Neural cell (in vitro differentiated cells): ENCODE data around the gene ATF1. TPM values are rescaled to one million over a fixed set of nuclear protein-coding genes. Genes with fewer than 3 reads are reported as not detected.

Experiments
- H2AFZ ChIP-seq: fragments of 200-600, 300-800 bp; sonication (generic), shearing (Covaris generic); 2 replicates; pipeline ENCODE4 v1.6.0; 2014; ENCODE audit warnings: low read depth, mild to moderate bottlenecking, antibody characterized with exemption, low read length, moderate library complexity
- H3F3A ChIP-seq: fragments of 200-600 bp; shearing (Covaris generic); 2 replicates; pipeline ENCODE4 v1.6.1; 2016; ENCODE audit warnings: mild to moderate bottlenecking, moderate library complexity, mixed read lengths, antibody characterized with exemption, low read length; ENCODE audit not compliant: insufficient read depth, poor library complexity, severe bottlenecking
- H3K27ac ChIP-seq: fragments of 200-600, 300-800 bp; sonication (generic), shearing (Covaris generic); 2 replicates; pipeline ENCODE4 v1.5.1; 2014; ENCODE audit warnings: mild to moderate bottlenecking, low read length, moderate library complexity
- H3K27me3 ChIP-seq: fragments of 300-800, 200-600 bp; sonication (generic), shearing (Covaris generic); 2 replicates; pipeline ENCODE4 v1.6.0; 2014; ENCODE audit warnings: mild to moderate bottlenecking, low read depth, low read length, moderate library complexity; ENCODE audit not compliant: insufficient read depth
- H3K36me3 ChIP-seq: fragments of 300-800, 200-600 bp; sonication (generic), shearing (Covaris generic); 2 replicates; pipeline ENCODE4 v1.5.1; 2014; ENCODE audit warnings: mild to moderate bottlenecking, antibody characterized with exemption, low read length, moderate library complexity; ENCODE audit not compliant: insufficient read depth
- H3K4me2 ChIP-seq: fragments of 300-800, 200-600 bp; sonication (generic), shearing (Covaris generic); 2 replicates; pipeline ENCODE4 v1.6.0; 2014; ENCODE audit warnings: mild to moderate bottlenecking, low read length
- H3K4me3 ChIP-seq: fragments of 300-800, 200-600 bp; sonication (generic), shearing (Covaris generic); 2 replicates; pipeline ENCODE4 v1.5.1; 2014; ENCODE audit warnings: mild to moderate bottlenecking, low read length, moderate library complexity
- H3K79me2 ChIP-seq: fragments of 200-600 bp; shearing (Covaris generic); replicated peaks from 2 replicates; pipeline ENCODE4 v1.6.0; 2014; ENCODE audit warnings: mild to moderate bottlenecking, low read length, moderate library complexity; ENCODE audit not compliant: insufficient read depth
- H3K9ac ChIP-seq: fragments of 300-800, 200-600 bp; sonication (generic), shearing (Covaris generic); 2 replicates; pipeline ENCODE4 v1.6.1; 2016; ENCODE audit warnings: mild to moderate bottlenecking, low read length, mixed read lengths
- H3K9me2 ChIP-seq: fragments of 200-600 bp; shearing (Covaris generic); 2 replicates; pipeline ENCODE4 v1.6.1; 2016; ENCODE audit warnings: mild to moderate bottlenecking, low read length, mixed read lengths; ENCODE audit not compliant: insufficient read depth
- H3K9me3 ChIP-seq: fragments of 200-600, 300-800 bp; sonication (generic), shearing (Covaris generic); 2 replicates; pipeline ENCODE4 v1.6.1; 2016; ENCODE audit warnings: mild to moderate bottlenecking, mixed run types, low read length, moderate library complexity, mixed read lengths
- H4K20me1 ChIP-seq: fragments of 200-600 bp; shearing (Covaris generic); 2 replicates; pipeline ENCODE4 v1.6.1; 2016; ENCODE audit warnings: mild to moderate bottlenecking, mixed run types; ENCODE audit not compliant: insufficient read depth
- EP300 ChIP-seq: fragments of 450-650 bp; conservative IDR thresholded peaks from 2 replicates; pipeline ENCODE4 v1.6.1; 2014; ENCODE audit warnings: antibody characterized with exemption, mild to moderate bottlenecking, moderate library complexity; ENCODE audit not compliant: poor library complexity, severe bottlenecking
- EZH2 ChIP-seq: fragments of 200-600, 300-800 bp; shearing (Covaris generic), sonication (generic); IDR thresholded peaks from 2 replicates; pipeline ENCODE4 v1.6.1; 2014; ENCODE audit warnings: antibody characterized with exemption, low read length, borderline replicate concordance, mild to moderate bottlenecking; ENCODE audit not compliant: insufficient read depth, poor library complexity, severe bottlenecking
- MXI1 ChIP-seq: fragments of 450-650 bp; conservative IDR thresholded peaks from 2 replicates; pipeline ENCODE4 v1.6.1; 2014; ENCODE audit warnings: antibody characterized with exemption, mild to moderate bottlenecking; ENCODE audit not compliant: poor library complexity, severe bottlenecking
- POLR2AphosphoS5 ChIP-seq: IDR thresholded peaks from 2 replicates; pipeline ENCODE4 v1.6.1; 2012
- RAD21 ChIP-seq: fragments of 450-650 bp; conservative IDR thresholded peaks from 2 replicates; pipeline ENCODE4 v1.6.1; 2014; ENCODE audit warnings: antibody characterized with exemption, mild to moderate bottlenecking, moderate library complexity
- SMC3 ChIP-seq: fragments of 450-650 bp; conservative IDR thresholded peaks from 2 replicates; pipeline ENCODE4 v1.6.1; 2014; ENCODE audit warnings: antibody characterized with exemption, mild to moderate bottlenecking, moderate library complexity; ENCODE audit not compliant: poor library complexity
- TAF1 ChIP-seq: IDR thresholded peaks from 2 replicates; pipeline ENCODE4 v1.6.1; 2012; ENCODE audit warnings: low read depth
- polyA plus RNA-seq: library from polyadenylated mRNA; depleted of rRNA; stranded (reverse); fragments of >200 nt; gene quantifications from 2 replicates; pipeline ENCODE4 v1.2.3, GENCODE V29; 2014
- TF ChIP-seq, protein P1 (sequence below): fragments of 450-650 bp; IDR thresholded peaks from 2 replicates; pipeline ENCODE4 v1.5.1; 2014; ENCODE audit warnings: antibody characterized with exemption, mild to moderate bottlenecking, moderate library complexity; ENCODE audit not compliant: poor library complexity, severe bottlenecking
- TF ChIP-seq, protein P2 (sequence below): IDR thresholded peaks from 2 replicates; pipeline ENCODE4 v1.6.1; 2012; ENCODE audit warnings: borderline replicate concordance

ATF1 gene
- polyA plus RNA-seq, 1 donor from 2014 or later: 11.3 TPM

DNA sequence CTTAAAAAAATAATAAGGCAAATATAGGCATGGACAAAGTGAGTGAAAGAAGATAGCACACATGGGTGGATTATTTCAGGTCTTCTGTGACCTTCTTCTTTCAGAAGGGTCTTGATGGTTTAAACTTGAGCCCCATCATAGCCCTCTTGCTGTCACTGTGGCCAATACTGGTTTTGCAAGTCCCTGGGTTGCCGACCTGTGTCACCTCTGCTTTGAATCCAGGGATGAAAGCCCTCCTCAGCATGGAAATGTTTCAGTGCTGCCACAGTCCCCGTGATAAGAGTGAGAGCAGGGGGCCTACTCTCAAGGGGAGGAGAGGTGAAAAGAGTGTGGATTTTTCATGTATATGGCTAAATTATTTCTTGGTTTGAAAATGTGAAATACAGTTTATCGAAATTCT, 30.2 kb upstream of the ATF1 start:
- TF ChIP-seq, protein P1, sequence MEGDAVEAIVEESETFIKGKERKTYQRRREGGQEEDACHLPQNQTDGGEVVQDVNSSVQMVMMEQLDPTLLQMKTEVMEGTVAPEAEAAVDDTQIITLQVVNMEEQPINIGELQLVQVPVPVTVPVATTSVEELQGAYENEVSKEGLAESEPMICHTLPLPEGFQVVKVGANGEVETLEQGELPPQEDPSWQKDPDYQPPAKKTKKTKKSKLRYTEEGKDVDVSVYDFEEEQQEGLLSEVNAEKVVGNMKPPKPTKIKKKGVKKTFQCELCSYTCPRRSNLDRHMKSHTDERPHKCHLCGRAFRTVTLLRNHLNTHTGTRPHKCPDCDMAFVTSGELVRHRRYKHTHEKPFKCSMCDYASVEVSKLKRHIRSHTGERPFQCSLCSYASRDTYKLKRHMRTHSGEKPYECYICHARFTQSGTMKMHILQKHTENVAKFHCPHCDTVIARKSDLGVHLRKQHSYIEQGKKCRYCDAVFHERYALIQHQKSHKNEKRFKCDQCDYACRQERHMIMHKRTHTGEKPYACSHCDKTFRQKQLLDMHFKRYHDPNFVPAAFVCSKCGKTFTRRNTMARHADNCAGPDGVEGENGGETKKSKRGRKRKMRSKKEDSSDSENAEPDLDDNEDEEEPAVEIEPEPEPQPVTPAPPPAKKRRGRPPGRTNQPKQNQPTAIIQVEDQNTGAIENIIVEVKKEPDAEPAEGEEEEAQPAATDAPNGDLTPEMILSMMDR: no peak
- TF ChIP-seq EP300: no peak
- no peak for TF ChIP-seq RAD21
- TF ChIP-seq, protein P2, sequence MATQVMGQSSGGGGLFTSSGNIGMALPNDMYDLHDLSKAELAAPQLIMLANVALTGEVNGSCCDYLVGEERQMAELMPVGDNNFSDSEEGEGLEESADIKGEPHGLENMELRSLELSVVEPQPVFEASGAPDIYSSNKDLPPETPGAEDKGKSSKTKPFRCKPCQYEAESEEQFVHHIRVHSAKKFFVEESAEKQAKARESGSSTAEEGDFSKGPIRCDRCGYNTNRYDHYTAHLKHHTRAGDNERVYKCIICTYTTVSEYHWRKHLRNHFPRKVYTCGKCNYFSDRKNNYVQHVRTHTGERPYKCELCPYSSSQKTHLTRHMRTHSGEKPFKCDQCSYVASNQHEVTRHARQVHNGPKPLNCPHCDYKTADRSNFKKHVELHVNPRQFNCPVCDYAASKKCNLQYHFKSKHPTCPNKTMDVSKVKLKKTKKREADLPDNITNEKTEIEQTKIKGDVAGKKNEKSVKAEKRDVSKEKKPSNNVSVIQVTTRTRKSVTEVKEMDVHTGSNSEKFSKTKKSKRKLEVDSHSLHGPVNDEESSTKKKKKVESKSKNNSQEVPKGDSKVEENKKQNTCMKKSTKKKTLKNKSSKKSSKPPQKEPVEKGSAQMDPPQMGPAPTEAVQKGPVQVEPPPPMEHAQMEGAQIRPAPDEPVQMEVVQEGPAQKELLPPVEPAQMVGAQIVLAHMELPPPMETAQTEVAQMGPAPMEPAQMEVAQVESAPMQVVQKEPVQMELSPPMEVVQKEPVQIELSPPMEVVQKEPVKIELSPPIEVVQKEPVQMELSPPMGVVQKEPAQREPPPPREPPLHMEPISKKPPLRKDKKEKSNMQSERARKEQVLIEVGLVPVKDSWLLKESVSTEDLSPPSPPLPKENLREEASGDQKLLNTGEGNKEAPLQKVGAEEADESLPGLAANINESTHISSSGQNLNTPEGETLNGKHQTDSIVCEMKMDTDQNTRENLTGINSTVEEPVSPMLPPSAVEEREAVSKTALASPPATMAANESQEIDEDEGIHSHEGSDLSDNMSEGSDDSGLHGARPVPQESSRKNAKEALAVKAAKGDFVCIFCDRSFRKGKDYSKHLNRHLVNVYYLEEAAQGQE: no peak
- no peak for TF ChIP-seq POLR2AphosphoS5
- no peak for TF ChIP-seq SMC3
- no peak for TF ChIP-seq MXI1
- TF ChIP-seq EZH2: no peak
- TF ChIP-seq TAF1: no peak
- H2AFZ ChIP-seq: no peak overlapping the region
- no peak overlapping the region for H3K4me3 ChIP-seq
- no peaks in the 10 kb centered on the region for H3K79me2 ChIP-seq
- H3K27ac ChIP-seq: no peak overlapping the region
- H3K9me3 ChIP-seq: no peaks in the 10 kb centered on the region
- no peaks in the 10 kb centered on the region for H3K9me2 ChIP-seq
- no peak overlapping the region for H3K9ac ChIP-seq
- H3K27me3 ChIP-seq: no peaks in the 10 kb centered on the region
- H4K20me1 ChIP-seq: no peaks in the 10 kb centered on the region
- H3K4me2 ChIP-seq: no peak overlapping the region
- H3K36me3 ChIP-seq: peaks cover 12% of the 10 kb centered on the region
- H3F3A ChIP-seq: no peaks in the 10 kb centered on the region

DNA sequence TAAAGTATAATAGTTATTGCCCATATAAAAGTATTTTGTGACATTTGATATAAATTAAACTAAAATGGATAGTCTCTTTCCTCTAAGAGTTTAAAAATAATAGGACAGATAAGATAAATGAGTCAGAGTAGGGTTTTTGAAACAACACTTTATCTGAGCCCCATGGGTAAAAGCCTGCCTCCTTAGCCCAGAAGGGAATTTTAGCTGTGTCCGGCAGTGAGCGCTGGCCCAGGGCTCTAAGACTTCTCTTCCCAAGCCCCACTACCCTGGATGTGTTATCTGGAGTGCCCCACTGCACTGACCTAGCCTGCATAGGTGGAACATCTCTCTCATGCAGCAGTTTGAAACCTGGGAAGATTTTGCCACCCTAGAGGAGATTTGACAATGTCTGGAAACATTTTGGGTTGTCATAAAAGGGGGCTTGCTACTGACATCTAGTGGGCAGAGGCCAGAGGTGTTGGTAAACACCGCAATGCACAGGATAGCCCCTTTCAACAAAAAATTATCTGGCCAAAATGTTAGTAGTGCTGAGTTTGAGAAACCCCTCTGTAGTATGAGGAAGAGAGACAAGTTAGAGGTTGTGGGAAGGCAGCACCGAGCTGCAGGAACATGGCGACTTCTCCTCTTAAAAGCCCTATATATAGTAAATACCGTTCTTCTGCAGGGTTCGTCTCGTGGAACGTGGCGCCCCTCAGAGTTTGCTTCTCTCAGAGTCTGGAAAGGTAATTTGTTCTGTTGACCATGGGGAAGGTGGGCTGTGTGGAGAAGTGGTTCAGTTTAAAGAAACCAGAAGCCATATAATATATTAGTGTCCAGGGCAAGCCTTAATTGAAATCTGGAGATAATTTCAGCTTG, 29.3 kb upstream of the ATF1 start:
- no peaks in the 10 kb centered on the region for H3K9me3 ChIP-seq
- no peak overlapping the region for H3K4me3 ChIP-seq
- TF ChIP-seq, protein P2: no peak
- TF ChIP-seq EP300: no peak
- TF ChIP-seq EZH2: no peak
- no peak for TF ChIP-seq TAF1
- no peak for TF ChIP-seq MXI1
- TF ChIP-seq RAD21: peak; percentile 66
- TF ChIP-seq, protein P1: peak; percentile 72
- TF ChIP-seq POLR2AphosphoS5: no peak
- TF ChIP-seq SMC3: peak; percentile 76
- H3K9me2 ChIP-seq: no peaks in the 10 kb centered on the region
- no peaks in the 10 kb centered on the region for H3K79me2 ChIP-seq
- H4K20me1 ChIP-seq: no peaks in the 10 kb centered on the region
- H3K27ac ChIP-seq: no peak overlapping the region
- H3K36me3 ChIP-seq: peaks cover 12% of the 10 kb centered on the region
- H3K4me2 ChIP-seq: no peak overlapping the region
- no peak overlapping the region for H2AFZ ChIP-seq
- no peaks in the 10 kb centered on the region for H3K27me3 ChIP-seq
- H3F3A ChIP-seq: no peaks in the 10 kb centered on the region
- H3K9ac ChIP-seq: no peak overlapping the region
